NCI-H524 (cell line): ENCODE measurements around the gene NPHP4.
"Not testable (repeated sequence)": the region's sequence is repeated elsewhere in the genome, so short reads cannot be mapped to it uniquely, and the experiment has no call there.

Source experiments
- DNase-seq, 2 experiments: peaks; one replicate each; lab custom pipeline; 2025; lab: John Stamatoyannopoulos, UW

Gene NPHP4

DNA sequence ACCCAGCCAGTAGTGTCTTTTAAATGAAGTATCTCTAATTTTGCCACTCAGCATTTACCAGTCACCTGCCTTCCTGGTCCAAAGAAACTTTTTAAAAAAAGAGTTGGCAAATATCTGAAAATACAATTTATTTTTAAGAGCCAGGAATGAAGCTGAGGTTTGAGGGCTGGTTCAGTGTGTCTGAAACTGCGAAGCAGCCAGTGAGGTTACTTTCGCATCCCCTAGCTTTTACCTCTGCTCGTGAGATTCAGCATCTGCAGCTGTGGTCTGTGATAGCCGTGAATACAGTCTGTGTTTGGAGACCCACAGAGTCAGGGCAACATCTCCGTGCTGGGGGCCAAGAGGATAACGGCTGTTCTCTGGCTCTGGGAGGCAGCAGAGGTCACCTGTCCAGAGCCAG, 32.2 kb upstream of the NPHP4 start:
- no peak for DNase-seq

- DNase-seq = no peak
Measured at GRCh38 chr1:6023346-6023745, 31.1 kb upstream of the NPHP4 start.

DNA sequence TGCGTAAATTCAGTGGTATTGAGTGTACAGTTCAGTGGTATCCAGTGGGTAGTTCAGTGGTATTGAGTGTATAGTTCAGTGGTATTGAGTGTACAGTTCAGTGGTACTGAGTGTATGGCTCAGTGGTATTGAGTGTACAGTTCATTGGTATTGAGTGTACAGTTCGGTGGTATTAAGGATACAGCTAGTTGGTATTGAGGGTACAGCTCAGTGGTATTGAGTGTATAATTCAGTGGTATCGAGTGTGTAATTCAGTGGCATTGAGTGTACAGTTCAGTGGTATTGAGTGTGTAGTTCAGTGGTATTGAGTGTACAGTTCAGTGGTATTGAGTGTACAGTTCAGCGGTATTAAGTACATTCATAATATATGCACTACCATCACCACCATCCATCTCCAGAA, 30.0 kb upstream of the NPHP4 start:
- no peak for DNase-seq

DNA sequence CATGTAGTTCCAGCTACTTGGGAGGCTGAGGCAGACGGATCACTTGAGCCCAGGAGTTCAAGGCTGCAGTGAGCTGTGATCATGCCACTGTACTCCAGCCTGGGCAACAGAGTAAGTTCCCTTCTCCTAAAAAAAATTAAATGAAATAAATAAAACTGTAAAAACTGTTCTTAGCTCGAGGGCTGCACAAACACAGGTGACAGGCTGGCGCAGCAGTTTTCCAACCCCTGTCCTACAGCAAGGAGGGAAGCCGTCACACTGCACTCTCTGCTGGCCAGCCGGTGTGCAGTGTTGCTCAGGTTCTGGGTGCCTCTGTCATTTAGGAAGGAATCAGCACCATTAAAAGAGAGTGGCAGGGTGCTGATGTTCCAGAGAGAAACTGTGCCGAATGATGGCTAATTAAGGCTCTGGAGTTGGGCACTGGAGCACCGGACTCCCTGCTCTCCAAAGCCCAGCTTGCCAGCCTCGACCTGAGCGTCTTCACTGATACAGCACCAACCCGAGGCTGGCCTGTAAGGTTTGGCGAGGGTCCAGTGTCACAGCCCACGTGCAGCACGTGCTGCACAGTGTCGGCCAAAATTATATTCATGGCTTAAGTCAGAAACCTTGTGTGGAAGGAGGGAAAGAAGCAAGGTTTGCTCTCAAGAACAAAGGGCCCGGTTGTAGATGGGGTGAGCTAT, 27.1 kb upstream of the NPHP4 start:
- DNase-seq = no peak

GRCh38 chr1:6017654-6018053, 25.4 kb upstream of the NPHP4 start:
- DNase-seq = not testable (repeated sequence)

GRCh38 chr1:6016191-6016865, 24.1 kb upstream of the NPHP4 start:
- no peak for DNase-seq

DNA sequence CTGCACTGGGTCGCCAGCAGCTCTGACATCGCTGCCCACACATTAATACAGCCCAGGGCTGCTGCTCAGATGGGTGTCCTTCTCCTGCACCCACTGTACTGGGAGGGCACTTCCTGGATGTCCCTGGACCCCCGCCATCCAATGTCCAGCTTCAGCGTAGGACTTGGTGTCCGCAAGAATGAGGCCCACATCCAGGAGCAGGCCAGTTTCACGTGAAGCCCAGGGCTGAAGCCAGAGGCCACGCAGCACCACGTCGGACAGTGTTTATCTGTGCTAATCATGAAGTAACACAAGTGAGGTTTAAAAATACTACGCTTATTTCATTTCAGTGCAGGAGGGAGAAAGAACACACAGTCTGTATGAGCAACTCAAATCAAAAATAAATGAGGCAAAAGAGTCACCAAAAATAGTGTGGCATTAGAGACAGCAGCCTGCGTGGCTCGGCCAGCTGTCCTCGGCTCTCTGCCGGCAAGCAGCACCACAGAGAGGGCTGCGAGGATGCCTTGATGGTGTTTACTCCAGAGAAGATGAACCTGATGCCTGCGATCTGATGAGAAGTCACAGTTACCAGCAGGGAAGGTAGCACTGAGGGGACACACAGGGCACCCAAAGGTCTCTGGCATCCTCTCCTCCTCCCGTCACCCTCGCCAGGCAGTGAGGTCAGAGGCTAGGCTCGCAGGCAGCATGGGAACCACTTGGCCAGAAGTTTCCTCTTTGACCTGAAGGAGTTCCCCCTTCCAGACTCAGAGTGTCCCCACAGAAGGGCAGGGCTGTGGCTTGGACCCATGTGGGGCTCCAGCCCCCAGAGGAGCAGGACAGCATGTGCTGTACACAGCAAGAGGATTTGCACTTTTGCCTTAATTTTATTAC, 22.1 kb upstream of the NPHP4 start:
- no peak for DNase-seq

- no peak for DNase-seq
Measured at GRCh38 chr1:6013491-6013890, 21.3 kb upstream of the NPHP4 start.

GRCh38 chr1:6012529-6013318, 20.5 kb upstream of the NPHP4 start:
- DNase-seq = no peak

DNA sequence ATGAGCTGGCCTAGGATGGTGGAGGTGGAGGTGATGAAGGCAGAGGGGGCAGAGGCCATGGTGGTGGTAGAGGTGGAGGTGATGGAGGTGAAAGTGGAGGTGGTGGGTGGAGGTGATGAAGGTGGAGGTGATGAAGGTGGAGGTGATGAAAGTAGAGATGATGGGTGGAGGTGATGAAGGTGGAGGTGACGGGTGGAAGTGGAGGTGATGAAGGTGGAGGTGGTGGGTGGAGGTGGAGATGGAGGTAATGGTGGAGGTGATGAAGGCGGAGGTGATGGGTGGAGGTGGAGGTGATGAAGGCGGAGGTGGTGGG, 19.7 kb upstream of the NPHP4 start:
- no peak for DNase-seq

- no peak for DNase-seq
Measured at GRCh38 chr1:6011161-6011945, 19.1 kb upstream of the NPHP4 start.

DNA sequence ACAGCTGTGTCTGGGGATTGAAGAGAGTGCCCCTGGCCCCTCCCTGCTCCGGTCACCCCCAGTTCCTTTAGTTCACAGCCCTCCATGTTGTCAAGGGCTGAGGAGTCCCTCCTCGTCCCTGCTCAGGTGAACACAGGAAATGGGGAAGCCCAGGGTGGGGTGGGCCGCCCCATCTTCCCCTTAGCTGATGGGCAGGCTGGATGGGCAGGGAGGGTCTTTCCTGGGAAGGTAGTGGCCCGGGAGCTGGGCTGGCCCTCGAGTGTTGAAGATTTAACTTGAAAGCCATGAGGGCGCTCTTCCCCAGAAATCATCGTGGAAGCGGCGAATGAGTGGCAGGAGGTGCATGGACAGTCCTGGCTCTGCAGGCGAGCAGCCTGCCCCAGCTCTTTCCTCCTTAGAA, 18.3 kb upstream of the NPHP4 start:
- DNase-seq = no peak

GRCh38 chr1:6009120-6010040, 17.2 kb upstream of the NPHP4 start:
- no peak for DNase-seq

GRCh38 chr1:6008696-6009095, 16.5 kb upstream of the NPHP4 start:
- DNase-seq = no peak

GRCh38 chr1:6008084-6008415, 15.8 kb upstream of the NPHP4 start:
- DNase-seq = no peak

DNA sequence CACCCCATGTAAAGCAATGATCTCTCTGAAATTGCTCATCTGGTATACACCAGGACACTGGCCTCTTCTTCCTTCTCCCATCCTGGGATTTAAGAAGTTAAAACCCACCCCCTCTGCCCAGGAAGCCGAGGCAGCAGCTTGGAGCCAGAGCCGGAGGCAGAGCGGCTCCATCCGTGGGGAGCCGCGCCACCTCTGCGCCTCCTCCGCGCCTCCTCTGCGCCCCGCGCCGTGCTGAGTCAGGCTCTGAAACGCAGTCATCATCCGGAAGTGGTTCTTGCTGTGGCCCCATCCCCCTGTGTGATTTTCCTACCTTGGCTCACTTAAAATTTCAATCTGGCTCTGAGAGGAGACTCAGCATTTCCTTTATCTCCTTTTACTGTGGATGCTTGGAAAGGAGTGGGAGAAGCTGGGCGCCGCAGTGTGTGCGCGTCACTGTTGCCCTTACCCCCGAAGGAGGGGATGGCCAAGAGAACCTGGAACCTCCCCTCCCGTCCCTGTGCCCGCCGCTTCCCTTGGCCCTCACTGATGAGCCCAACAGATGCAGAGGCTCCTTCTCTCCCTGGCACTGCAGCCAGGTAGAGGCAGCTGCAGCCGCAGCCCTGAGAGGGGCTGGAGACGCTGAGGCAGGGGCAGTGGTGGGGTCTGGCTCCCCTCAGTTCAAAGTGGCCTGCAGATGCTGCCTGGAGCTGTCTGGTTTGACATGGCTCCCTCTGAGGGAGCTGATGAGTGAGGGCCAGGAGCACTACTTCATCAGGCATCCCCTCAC, 15.3 kb upstream of the NPHP4 start:
- DNase-seq = no peak

- DNase-seq = no peak
Measured at GRCh38 chr1:6006882-6007281, 14.7 kb upstream of the NPHP4 start.

DNA sequence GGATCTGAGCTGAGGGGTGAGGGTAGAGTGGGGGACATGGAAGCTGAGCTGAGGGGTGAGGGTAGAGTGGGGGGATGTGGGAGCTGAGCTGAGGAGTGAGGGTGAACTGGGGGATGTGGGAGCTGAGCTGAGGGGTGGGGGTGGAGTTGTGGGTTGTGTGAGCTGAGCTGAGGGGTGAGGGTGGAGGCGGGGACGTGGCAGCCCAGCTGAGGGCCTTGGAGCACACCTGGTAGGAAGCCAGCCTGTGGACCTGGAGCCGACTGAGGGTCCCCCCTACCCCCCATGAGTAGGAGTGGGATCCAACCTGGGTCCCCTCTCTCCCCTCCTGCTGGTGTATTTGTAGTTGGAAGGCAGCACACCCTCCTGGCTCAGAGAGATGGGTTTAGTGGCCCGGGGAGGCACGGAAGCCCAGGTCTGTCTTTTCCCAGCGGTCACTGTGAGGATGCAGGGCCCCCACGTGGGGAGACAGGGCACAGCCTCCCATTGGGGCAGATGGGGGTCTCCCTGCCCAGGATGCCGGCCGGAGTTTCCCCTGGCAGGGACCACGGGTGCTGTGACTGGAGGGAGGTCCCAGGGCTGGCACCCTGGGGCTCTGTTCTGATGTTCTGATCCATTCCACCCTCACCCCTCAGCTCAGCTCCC, 13.2 kb upstream of the NPHP4 start:
- DNase-seq = peak in 1 of 2 experiments; percentile 15

- DNase-seq = no peak
Measured at GRCh38 chr1:6004412-6005123, 12.3 kb upstream of the NPHP4 start.
